SW480 (cell line): ENCODE measurements around the gene TPGS1.

Experiments used
- DNase-seq: peaks from one replicate; pipeline ENCODE4 v3.0.0-alpha.2; 2016; ENCODE audit warnings: low spot score

The TPGS1 gene

GRCh38 chr19:507286-508203 lies at the start of gene TPGS1:
Gene TPGS1 (plus strand): TSS chr19:507497. CDS start chr19:507507, 10 bp downstream.
- peak; percentile 50 for DNase-seq

GRCh38 chr19:457636-458035 lies 49.7 kb upstream of the TPGS1 start:
- no peak for DNase-seq

GRCh38 chr19:458091-459042 lies 48.9 kb upstream of the TPGS1 start:
- no peak for DNase-seq

- DNase-seq = peak; percentile 62
Observed at GRCh38 chr19:459724-460511, 47.4 kb upstream of the TPGS1 start.

GRCh38 chr19:460877-461720 lies 46.2 kb upstream of the TPGS1 start, which contains the start of gene SHC2:
Gene SHC2 (minus strand): TSS chr19:461033. CDS start chr19:460996, 37 bp downstream.
- DNase-seq = no peak

GRCh38 chr19:461721-462551 lies 45.4 kb upstream of the TPGS1 start:
- no peak for DNase-seq

- DNase-seq = no peak
Observed at GRCh38 chr19:463483-464207, 43.7 kb upstream of the TPGS1 start.

- no peak for DNase-seq
Observed at GRCh38 chr19:464208-464545, 43.1 kb upstream of the TPGS1 start.

- DNase-seq = no peak
Observed at GRCh38 chr19:465056-465816, 42.1 kb upstream of the TPGS1 start.

GRCh38 chr19:467554-467953 lies 39.7 kb upstream of the TPGS1 start:
- DNase-seq = no peak

GRCh38 chr19:468587-469256 lies 38.6 kb upstream of the TPGS1 start:
- no peak for DNase-seq

GRCh38 chr19:469833-470232 lies 37.5 kb upstream of the TPGS1 start:
- DNase-seq = no peak

- no peak for DNase-seq
Observed at GRCh38 chr19:470701-471100, 36.6 kb upstream of the TPGS1 start.

- no peak for DNase-seq
Observed at GRCh38 chr19:472005-472858, 35.1 kb upstream of the TPGS1 start.

- DNase-seq = no peak
Observed at GRCh38 chr19:474126-475078, 32.9 kb upstream of the TPGS1 start.

- DNase-seq = no peak
Observed at GRCh38 chr19:475360-475759, 31.9 kb upstream of the TPGS1 start.
